Ecto neural progenitor cell (in vitro differentiated cells): ENCODE data around the gene BORCS8.
"Not testable (repeated sequence)": the region's sequence is repeated elsewhere in the genome, so short reads cannot be mapped to it uniquely, and the experiment has no call there.

Experiments used
- DNase-seq: peaks from one replicate; pipeline ENCODE4 v3.0.0-alpha.2; 2018; ENCODE audit warnings: low spot score

BORCS8 gene

DNA sequence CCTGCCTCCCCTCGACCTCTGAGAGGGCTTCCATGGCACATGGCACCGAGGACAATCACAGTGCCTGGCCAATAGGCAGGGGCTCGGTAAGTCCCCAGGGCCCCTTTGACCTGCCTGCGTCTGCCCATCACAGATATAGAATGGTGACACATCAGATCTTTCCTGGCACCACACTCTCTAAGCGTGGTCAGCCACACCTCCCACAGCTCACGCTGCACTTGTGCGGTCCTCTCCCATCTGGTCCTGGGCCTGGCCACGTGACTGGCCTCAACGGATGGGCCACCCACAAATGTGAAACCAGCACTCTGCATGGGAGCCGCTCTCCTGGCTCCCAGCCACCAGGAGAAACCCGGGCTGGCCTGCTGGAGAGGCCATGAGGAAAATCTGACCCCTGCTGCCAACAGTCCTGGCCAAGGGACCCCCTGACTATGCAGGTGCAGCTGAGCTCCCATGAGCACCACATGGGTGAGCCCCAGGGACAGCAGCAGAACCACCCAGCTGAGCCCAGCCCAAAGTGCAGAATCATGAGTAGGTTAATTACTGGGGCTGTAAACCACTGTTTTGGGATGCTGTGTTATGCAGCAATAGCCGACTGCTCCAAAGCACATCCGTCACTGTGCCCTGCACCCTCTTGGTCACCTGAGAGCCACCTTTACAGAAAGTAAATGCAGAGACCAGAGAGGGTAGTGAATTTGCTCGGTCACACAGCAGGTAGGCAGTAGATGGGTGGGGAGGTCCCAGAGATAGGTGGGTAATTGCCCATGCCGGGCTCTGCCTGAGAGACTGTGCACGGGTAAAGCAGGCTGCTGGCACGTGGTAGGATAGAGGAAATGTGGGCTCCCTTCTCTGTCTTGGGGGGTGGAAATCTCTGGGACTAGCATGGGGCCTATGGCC, 12.2 kb downstream of the BORCS8 start:
- DNase-seq, result no peak

DNA sequence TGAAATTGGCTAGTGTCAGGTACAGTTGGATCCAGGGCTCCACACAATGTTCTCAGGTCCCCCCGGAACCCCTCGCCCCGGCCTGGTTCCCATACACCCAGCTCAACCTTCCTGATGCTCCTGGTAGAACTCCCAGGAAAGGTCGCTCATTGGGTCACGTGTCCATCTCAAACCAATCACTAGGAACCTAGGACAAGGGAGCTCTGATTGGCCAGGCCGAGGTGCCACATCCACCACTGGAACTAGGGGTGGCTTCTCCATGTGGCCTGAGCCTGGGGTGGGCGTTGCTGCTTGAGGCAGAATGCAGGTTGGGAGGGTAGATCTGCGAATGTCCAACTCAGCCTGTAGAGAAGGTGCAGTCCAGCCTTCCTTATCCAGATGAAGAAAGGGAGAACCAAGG, 15.0 kb downstream of the BORCS8 start:
- DNase-seq, result no peak

GRCh38 chr19:19173243-19173642, 18.7 kb downstream of the BORCS8 start:
- DNase-seq, result not testable (repeated sequence)

- DNase-seq, result no peak
These were observed 20.0 kb downstream of the BORCS8 start for GRCh38 chr19:19171821-19172532.

- no peak for DNase-seq
These were observed 20.9 kb downstream of the BORCS8 start for GRCh38 chr19:19170873-19171672.

DNA sequence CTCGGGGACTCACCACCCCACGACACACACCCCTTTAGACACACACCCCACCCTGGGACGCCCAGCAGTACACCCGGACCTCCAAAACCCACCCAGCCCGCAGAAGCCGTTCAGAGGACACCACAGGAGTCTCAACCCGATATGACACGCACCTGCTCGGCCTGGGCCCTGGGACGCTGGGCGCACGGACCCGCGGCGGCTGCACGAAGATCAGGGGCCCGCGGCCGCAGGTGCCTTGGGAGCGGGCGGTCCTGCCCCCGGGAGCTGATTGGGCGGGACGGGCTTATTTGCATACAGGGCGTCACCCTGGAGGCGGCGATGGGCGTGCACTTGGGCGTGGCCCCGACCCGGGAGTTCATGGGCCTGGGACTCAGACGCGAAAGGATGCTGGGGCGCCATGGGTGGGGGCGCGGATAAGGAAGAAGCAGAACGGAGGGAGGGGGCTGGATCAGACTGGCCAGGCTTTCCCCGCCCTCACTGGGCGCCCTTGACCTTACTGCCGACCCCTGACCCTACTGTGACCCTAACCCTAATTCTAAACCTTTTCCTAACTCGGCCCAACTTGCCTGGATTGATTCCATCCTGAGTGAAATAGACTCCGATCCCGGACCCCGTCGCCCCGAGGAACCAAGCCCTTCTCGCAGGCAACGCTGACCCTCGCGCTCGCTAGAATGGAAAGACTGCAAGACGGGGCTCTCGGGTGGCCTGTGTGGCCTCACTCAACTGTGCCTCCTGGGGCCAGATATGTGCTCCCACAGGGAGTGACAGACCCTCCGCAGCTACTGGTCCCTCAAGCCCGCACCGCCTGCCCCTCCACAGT, 21.7 kb downstream of the BORCS8 start, which contains the start of gene MEF2B:
MEF2B (minus strand) TSS at position 211 of the 820 bp plus-strand sequence. CDS start 19,528 bp downstream, outside the sequence.
- peak; percentile 93 for DNase-seq

DNA sequence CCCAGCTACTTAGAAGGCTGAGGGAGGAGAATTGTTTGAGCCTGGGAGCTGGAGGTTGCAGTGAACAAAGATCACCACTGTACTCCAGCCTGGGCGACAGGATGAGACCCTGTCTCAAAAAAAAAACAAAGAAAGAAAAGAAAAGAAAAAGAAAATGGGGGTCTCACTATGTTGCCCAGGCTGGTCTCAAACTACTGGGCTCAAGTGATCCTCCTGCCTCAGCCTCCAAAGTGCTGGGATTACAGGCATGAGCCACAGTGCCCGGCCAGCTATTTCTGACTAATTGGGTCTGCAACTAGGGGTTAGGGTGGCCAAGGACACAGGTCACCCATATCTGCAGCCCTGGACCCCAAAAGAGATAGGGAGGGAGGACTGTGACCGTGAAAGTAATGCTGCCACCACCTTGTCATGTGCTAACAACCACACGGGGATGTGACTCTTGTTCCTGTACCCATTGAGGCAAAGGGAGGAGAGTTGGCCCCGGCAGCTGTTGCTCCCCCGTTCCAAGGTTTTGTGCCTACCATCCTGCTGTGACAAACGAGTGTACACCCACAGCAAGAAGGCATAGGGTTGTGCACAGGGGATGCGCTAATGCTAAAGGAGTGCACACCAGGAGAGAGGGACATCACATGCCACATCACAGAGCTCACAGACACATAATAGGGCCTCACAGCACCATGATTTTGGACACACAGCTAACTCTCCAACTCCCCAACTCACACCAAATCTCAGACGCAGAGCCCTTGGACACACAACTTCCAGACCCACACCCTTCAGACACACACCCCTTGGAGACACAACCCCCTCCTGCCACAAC, 22.5 kb downstream of the BORCS8 start:
- no peak for DNase-seq

DNA sequence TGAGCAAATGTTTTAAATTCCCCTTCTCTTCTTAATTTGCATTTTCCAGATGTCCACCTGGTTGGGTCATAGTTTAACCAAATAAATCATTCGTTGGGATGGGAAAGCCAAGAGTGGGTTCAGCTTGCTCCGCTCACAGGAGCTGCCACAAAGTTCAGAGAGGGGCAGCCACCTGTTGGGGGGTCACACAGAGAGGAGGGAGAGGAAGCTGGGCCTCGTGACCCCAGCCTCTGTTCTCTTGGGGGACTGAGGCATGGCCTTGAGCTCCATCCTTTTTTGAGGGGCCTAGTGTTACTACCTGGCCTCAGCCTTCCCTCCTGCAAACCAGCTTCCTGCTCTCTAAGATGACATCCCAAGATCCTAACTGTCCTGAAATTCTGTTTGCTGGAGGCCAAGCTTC, 24.3 kb downstream of the BORCS8 start:
- DNase-seq, result no peak

DNA sequence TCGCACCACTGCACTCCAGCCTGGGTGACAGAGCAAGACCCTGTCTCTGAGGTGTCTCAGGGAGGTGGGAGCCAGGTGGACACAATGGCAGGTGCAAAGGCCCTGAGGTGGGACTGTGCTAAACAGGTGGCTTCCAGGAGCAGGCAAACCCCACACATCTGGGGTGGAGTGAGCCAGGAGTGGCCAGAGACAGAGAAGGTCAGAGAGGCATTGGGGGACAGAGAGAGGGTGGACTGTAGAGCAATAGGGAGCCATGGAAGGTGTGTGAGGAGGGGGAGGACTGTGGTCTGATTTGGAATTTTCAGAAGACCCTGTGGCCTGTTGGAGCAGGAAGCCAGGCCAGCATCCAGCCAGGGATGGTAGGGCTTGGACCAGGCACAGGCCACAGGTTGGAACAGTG, 26.6 kb downstream of the BORCS8 start:
- no peak for DNase-seq

- DNase-seq, result no peak
These were observed 29.5 kb downstream of the BORCS8 start for GRCh38 chr19:19162495-19162894.

DNA sequence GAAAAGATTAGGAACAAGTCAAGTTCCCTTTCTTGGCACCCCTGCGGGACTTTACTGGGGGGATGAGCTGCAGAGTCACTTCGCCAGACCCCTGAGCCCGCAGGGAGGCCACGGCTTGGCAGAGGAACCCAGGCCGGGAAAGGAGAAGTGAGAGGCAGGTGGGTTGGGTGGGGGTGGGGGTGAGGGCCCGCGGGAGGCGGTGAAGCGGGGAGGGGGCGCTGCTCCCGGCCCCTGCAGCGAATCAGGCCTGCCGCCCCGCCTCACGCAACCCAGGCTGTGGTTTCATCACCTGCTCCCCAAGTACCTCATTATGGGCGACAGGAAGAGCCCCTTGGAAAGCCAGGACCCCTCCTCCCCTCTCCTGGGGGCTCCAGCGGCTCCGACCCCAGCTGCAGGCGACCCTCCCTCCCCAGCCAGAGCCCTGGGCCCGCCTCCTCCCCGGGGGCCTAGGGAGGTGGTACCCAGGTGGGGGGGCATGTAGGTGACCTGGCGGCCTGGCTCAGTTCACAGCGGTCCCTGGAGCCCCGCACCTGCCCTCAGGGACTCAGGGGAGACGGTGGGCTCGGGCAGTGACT, 31.4 kb downstream of the BORCS8 start:
- DNase-seq, result no peak

DNA sequence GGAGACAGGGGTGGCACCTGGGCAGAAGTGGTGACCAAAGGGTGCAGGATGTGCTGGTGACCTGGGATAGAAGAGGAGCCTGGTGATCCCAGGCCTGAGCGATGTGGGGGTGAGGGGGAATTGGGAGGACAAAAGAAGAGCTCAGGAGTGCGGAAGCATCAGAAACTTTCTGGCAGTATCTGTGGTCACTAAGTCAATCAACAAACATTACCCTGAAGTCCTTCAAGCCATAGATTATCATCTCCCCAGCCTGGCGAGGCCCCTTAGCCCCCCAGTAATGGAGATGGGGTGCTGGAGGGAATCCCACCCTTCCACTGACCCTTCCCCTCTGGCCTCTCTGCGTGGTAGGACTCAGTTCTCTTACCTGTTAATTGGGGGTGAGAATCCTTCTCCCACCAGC, 32.4 kb downstream of the BORCS8 start:
- no peak for DNase-seq

GRCh38 chr19:19157808-19158207, 34.1 kb downstream of the BORCS8 start:
- no peak for DNase-seq

- no peak for DNase-seq
These were observed 36.3 kb downstream of the BORCS8 start for GRCh38 chr19:19155495-19156219.

DNA sequence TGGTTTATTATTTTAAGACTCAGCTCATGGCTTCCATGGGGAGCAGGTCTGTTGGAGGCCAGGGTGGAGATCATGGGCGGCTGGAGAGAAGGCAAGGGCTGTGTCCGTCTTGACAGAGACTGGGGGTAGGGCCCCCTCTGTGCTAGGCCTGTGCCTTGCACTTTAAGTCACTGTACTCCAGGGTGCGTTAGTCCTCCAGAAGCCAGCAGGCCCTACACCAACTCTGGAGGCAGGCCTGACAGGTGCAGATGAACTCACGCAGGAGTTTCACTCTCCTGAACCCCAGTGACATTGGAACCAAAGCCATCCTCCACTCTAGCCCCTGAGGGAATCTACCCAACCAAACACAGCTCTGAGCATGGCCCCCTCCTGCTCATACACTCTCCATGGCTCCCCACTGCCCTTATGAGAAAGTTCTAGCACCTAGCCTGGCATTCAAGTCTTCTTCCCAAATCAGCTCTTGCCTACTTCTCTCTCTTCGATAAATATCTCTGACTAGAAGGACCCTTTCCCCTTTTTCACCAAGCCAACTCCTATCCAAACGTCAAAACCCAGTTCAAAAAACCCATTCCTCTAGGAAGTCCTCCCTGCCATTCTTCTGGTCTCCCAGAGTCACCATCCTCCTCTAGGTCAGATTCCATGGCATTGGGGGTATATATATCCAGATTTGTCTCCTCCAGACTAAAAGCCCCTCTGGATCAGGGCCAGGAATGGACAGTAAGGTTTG, 37.0 kb downstream of the BORCS8 start:
- DNase-seq, result no peak

DNA sequence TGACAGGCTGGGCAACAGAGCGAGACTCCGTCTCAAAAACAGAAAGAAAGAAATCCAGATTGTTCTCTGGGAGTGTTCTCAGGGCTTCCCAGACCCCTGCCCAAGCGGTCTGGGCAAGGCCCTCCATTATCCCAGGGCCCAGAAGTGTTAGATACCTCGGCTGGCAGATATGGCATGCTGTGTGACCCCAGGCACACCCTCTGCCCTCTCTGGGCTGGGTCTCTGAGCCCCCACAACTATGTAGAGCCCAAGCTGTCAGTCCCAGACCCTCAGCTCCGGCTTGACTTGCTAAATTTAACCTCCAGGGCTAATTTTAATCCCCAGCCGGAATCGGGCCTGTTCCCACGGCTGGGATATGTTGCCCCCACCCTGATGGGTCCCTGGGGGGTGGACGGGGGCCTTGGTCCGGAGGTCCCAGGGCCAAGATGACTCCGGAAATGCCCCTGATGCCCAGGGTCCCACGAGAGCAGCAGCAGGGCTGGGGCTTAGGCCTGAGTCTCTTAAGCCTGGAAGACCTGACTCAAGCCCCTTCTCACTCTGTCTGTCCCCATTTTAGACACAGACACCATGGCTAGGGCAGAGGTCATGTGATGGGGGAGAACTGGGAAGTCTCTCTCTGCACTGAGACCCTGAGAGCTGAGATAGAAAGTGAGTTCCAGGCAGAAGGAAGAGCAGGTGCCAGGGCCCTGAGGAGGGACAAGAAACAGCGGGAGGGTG, 39.1 kb downstream of the BORCS8 start:
- no peak for DNase-seq

GRCh38 chr19:19151418-19151817, 40.5 kb downstream of the BORCS8 start:
- no peak for DNase-seq

GRCh38 chr19:19149435-19149834, 42.5 kb downstream of the BORCS8 start:
- no peak for DNase-seq
